ENCODE measurements around the gene CRACR2A. TPM values are rescaled to one million over a fixed set of nuclear protein-coding genes. Genes with fewer than 3 reads are reported as not detected.

Gene CRACR2A
- total and polyA plus RNA-seq, 2 of the 8 experiments (the other 6 are each of a cell fraction or from before 2014, with no cell fraction given) = 0.85 to 3.2 TPM

DNA sequence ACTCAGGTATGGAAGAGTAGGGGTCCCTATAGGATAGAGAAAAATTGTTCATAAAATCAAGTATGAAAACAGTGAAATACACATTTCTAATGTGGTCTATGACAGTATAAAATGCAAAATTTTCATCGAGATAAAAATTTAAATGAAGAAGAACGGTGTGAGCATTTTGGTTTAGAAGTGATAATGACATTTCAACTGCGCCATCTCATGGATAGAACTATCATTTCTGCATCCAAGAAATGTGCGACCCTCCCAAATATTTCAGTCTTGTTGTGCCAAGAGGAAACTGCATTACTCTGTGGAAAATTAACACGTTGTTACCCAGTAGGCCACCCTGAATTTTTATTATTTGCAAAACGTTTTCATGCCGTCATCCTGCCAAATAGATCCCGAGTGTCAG lies 108.8 kb downstream of the CRACR2A start:
- H4K20me1 ChIP-seq (replicated peaks in 1 of 2; ENCODE audit: control insufficient read depth in 1 of 2, insufficient read depth in 2 of 2, low read length in 2 of 2) = no peaks in the 10 kb centered on the region
- ChIA-PET POLR2A (ENCODE audit: partially characterized antibody) (no interaction called here), CTCF (ENCODE audit: partially characterized antibody) (interaction anchor here (1.1 kb wide), 1 partner anchor 14 kb away, joined by 4 read pairs; no protein-coding TSS in a partner anchor)
- FAIRE-seq = no peak
- H3K23ac ChIP-seq (ENCODE audit: insufficient read length) = no peak overlapping the region
- 0 out of 2 replicates have a peak overlapping the region, but pooled peaks have one; percentile 48 for H2BK20ac ChIP-seq (ENCODE audit: low read length)
- 0 out of 7 replicates have a peak, but pooled peaks cover 0 to 2% (median 0%) of the 10 kb centered on the region in 4 experiments for H3K4me1 ChIP-seq (replicated peaks in 1 of 4; ENCODE audit: control insufficient read depth in 3 of 4, insufficient read depth in 4 of 4, low read length in 3 of 4)
- no peaks in the 10 kb centered on the region for H3K9me3 ChIP-seq (ENCODE audit: insufficient read depth in 2 of 2, low read depth in 1 of 2, low read length in 1 of 2)
- no peak overlapping the region for H2AFZ ChIP-seq (ENCODE audit: low read length)
- no peaks in the 10 kb centered on the region for H3K23me2 ChIP-seq (ENCODE audit: low read depth, low read length)
- H2AK5ac ChIP-seq (ENCODE audit: low read depth, low read length) = no peak overlapping the region
- no peak overlapping the region for H4K91ac ChIP-seq (replicated peaks; ENCODE audit: insufficient read length, low read length)
- H3K4ac ChIP-seq (replicated peaks; ENCODE audit: insufficient read length, low read depth, low read length) = no peak overlapping the region
- H3K4me2 ChIP-seq (ENCODE audit: insufficient read depth in 1 of 2, low read depth in 2 of 2, low read length in 2 of 2) = no peak overlapping the region
- no peaks in the 10 kb centered on the region for H3K79me2 ChIP-seq (ENCODE audit: control insufficient read depth in 1 of 2, insufficient read depth in 2 of 2, low read length in 2 of 2)
- no peak overlapping the region for H4K8ac ChIP-seq (ENCODE audit: extremely low read depth, insufficient read depth, low read length)
- no peak overlapping the region for H3K27ac ChIP-seq (ENCODE audit: low read depth, low read length)
- H3K14ac ChIP-seq (ENCODE audit: insufficient read length) = no peak overlapping the region
- no peak overlapping the region for H2BK120ac ChIP-seq (replicated peaks; ENCODE audit: low read depth, low read length)
- H3K27me3 ChIP-seq (replicated peaks in 1 of 4; ENCODE audit: control insufficient read depth in 3 of 4, extremely low read depth in 1 of 4, insufficient read depth in 3 of 4, low read length in 3 of 4) = no peaks in the 10 kb centered on the region; a peak in 2 of 7 replicates
- H3K18ac ChIP-seq (ENCODE audit: extremely low read depth, low read length) = no peak overlapping the region
- no peak overlapping the region for H2BK15ac ChIP-seq (ENCODE audit: low read length)
- DNase-seq (ENCODE audit: low read depth in 1 of 2, low spot score in 2 of 2) = no peak
- WGBS, 2 experiments (ENCODE audit: extremely low coverage in 1 of 2, insufficient coverage in 1 of 2, insufficient read length in 1 of 2, insufficient replicate concordance in 2 of 2, low coverage in 1 of 2, low lambda C conversion rate in 2 of 2, missing lambda C conversion rate in 1 of 2) = 81% methylated on average over 8 of the region's 8 CpGs; no CpG with 5 or more reads in 1 of the 2 experiments
- H4K5ac ChIP-seq (ENCODE audit: insufficient read length, low read depth, low read length) = no peak overlapping the region
- no peak overlapping the region for H3K4me3 ChIP-seq (ENCODE audit: extremely low read depth in 1 of 4, insufficient read depth in 2 of 4, low read depth in 3 of 4, low read length in 4 of 4)
- peak; percentile 14 to 31; a peak in 1 of 4 replicates for TF ChIP-seq RAD21 (IDR thresholded peaks at IDR 0.05 in 1 of 2, conservative IDR thresholded peaks at IDR 0.05 in 1 of 2; ENCODE audit: low read depth in 2 of 2, low read length in 2 of 2)
- no peak for TF ChIP-seq EP300 (IDR thresholded peaks at IDR 0.05; ENCODE audit: borderline replicate concordance in 1 of 2, low read depth in 2 of 2, low read length in 2 of 2)
- no peak overlapping the region; the same call in 1 of the 2 replicates for H2BK12ac ChIP-seq (ENCODE audit: low read depth, low read length)
- H2BK5ac ChIP-seq (ENCODE audit: low read depth, low read length) = no peak overlapping the region
- no peaks in the 10 kb centered on the region for H3K79me1 ChIP-seq (ENCODE audit: low read depth, low read length)
- H3K56ac ChIP-seq (replicated peaks; ENCODE audit: insufficient read length, low read depth, low read length) = no peak overlapping the region
- no peaks in the 10 kb centered on the region for H3K36me3 ChIP-seq (ENCODE audit: control insufficient read depth in 2 of 4, insufficient read depth in 4 of 4, low read length in 3 of 4)
- no peak overlapping the region for H3K9ac ChIP-seq (replicated peaks in 1 of 4; ENCODE audit: extremely low read depth in 1 of 4, low read depth in 3 of 4, low read length in 3 of 4)
